ENCODE data around the gene GRPEL2.

The GRPEL2 gene

GRCh38 chr5:149400304-149400703 is 55.0 kb downstream of the GRPEL2 start:
- no peak for TF ChIP-seq CTCF (IDR thresholded peaks at IDR 0.05; ENCODE audit: control insufficient read depth, insufficient read depth, low read depth, low read length, missing control alignments)
- no peak for DNase-seq (ENCODE audit: low read depth)
- no peak overlapping the region for H3K4me3 ChIP-seq (ENCODE audit: control insufficient read depth, low read depth, low read length)

GRCh38 chr5:149401051-149401450 is 55.8 kb downstream of the GRPEL2 start:
- TF ChIP-seq CTCF (IDR thresholded peaks at IDR 0.05; ENCODE audit: control insufficient read depth, insufficient read depth, low read depth, low read length, missing control alignments) = no peak
- no peak overlapping the region for H3K4me3 ChIP-seq (ENCODE audit: control insufficient read depth, low read depth, low read length)
- no peak for DNase-seq (ENCODE audit: low read depth)

- no peak for TF ChIP-seq CTCF (IDR thresholded peaks at IDR 0.05; ENCODE audit: control insufficient read depth, insufficient read depth, low read depth, low read length, missing control alignments)
- no peak overlapping the region for H3K4me3 ChIP-seq (ENCODE audit: control insufficient read depth, low read depth, low read length)
- no peak for DNase-seq (ENCODE audit: low read depth)
Observed at GRCh38 chr5:149402291-149402690, 57.0 kb downstream of the GRPEL2 start.
